ENCODE results near the gene LYRM7.
"Not testable (repeated sequence)": the region's sequence is repeated elsewhere in the genome, so short reads cannot be mapped to it uniquely, and the experiment has no call there.

DNA sequence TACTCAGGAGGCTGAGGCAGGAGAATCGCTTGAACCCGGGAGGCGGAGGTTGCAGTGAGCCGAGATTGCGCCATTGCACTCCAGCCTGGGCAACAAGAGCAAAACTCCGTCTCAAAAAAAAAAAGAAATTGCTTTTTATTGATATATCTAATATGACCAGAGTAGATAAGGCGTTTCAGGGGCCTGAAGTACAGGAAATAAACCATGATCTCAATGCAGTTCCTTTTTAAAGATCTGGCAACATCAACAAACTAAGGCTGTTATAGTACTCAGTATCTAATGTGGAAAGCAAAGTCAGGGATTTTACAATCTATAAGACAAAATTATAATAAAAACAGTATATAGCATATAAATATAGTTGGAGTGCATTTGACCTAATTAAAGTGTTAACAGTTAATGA is 23.2 kb downstream of the LYRM7 start:
- TF ChIP-seq, protein P1, sequence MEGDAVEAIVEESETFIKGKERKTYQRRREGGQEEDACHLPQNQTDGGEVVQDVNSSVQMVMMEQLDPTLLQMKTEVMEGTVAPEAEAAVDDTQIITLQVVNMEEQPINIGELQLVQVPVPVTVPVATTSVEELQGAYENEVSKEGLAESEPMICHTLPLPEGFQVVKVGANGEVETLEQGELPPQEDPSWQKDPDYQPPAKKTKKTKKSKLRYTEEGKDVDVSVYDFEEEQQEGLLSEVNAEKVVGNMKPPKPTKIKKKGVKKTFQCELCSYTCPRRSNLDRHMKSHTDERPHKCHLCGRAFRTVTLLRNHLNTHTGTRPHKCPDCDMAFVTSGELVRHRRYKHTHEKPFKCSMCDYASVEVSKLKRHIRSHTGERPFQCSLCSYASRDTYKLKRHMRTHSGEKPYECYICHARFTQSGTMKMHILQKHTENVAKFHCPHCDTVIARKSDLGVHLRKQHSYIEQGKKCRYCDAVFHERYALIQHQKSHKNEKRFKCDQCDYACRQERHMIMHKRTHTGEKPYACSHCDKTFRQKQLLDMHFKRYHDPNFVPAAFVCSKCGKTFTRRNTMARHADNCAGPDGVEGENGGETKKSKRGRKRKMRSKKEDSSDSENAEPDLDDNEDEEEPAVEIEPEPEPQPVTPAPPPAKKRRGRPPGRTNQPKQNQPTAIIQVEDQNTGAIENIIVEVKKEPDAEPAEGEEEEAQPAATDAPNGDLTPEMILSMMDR (IDR thresholded peaks at IDR 0.05) = not testable (repeated sequence)
- not testable (repeated sequence) for TF ChIP-seq POLR2AphosphoS5 (IDR thresholded peaks at IDR 0.05; ENCODE audit: insufficient read depth in 1 of 2, low read depth in 1 of 2); POLR2A (IDR thresholded peaks at IDR 0.05)
